Activated CD4-positive, alpha-beta T cell treated with anti-CD3 and anti-CD28 coated beads, Interleukin-2, amount 10 ng/mL, durations not matched to agents 7 days and 5 days (primary cell): ENCODE measurements around the gene CHAT. TPM values are rescaled to one million over a fixed set of nuclear protein-coding genes. Genes with fewer than 3 reads are reported as not detected.

Experiments
- CTCF ChIA-PET: fragments of 350-600 bp; sonication (Branson Sonifier 250); formaldehyde crosslinking; loops from one replicate; lab custom pipeline; 2021; ENCODE audit warnings: antibody characterized with exemption; lab: Charles Lee
- POLR2A ChIA-PET: fragments of 350-600 bp; sonication (Branson Sonifier 250); formaldehyde crosslinking; loops from one replicate; lab custom pipeline; 2021; ENCODE audit warnings: antibody characterized with exemption; lab: Charles Lee
- DNase-seq: peaks from one replicate; pipeline ENCODE4 v3.0.0-alpha.2; 2020
- H3K27ac Mint-ChIP-seq: one replicate; pipeline ENCODE4 v1.8.0; 2021; ENCODE audit warnings: mild to moderate bottlenecking, moderate library complexity, mixed read lengths
- H3K27me3 Mint-ChIP-seq: one replicate; pipeline ENCODE4 v1.8.0; 2021; ENCODE audit warnings: mixed read lengths
- H3K36me3 Mint-ChIP-seq: one replicate; pipeline ENCODE4 v1.8.0; 2021; ENCODE audit warnings: low read depth, mixed read lengths
- H3K4me1 Mint-ChIP-seq: one replicate; pipeline ENCODE4 v1.8.0; 2021; ENCODE audit warnings: mixed read lengths
- H3K4me3 Mint-ChIP-seq: one replicate; pipeline ENCODE4 v1.8.0; 2021; ENCODE audit warnings: mild to moderate bottlenecking, moderate library complexity, mixed read lengths
- H3K9me3 Mint-ChIP-seq: one replicate; pipeline ENCODE4 v1.8.0; 2021; ENCODE audit warnings: mixed read lengths
- total RNA-seq, 2 experiments: library from RNA; stranded (reverse); gene quantifications; one replicate each; pipeline ENCODE4 v1.2.3, GENCODE V29; 2021

The CHAT gene
- total RNA-seq, 2 experiments from 2014 or later, result not detected

GRCh38 chr10:49649936-49650723, 36.3 kb downstream of the CHAT start:
- Mint-ChIP-seq H3K27me3 (peaks cover 3% of the 10 kb centered on the region), H3K36me3 (no peaks in the 10 kb centered on the region), H3K4me1 (peaks cover 18% of the 10 kb centered on the region), H3K9me3 (no peaks in the 10 kb centered on the region), H3K4me3 (no peak overlapping the region), H3K27ac (no peak overlapping the region)
- DNase-seq, result peak; percentile 11
- ChIA-PET POLR2A (no interaction called here), CTCF (interaction anchor here (0.7 to 1.4 kb wide), 5 partner anchors 11 to 659 kb away, joined by 3 to 4 read pairs (median 3); no protein-coding TSS in a partner anchor)

DNA sequence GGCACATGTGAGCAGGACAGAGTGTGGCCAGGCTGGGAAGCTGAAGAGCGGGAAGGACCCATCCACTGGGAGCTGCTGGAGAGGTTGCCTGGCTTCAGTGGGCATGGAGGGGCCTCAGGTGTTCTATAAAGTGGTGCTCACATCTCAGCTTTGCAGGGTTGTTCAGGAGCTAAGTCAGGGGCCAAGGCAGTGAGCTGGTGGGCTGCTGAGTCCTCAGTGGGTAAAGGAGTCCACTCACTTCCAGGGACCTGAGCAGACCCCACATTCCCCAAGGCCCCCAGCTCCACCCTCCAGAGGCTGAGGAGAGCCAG, 36.8 kb downstream of the CHAT start:
- no peak overlapping the region for H3K27ac Mint-ChIP-seq
- POLR2A ChIA-PET, result no interaction called here

DNA sequence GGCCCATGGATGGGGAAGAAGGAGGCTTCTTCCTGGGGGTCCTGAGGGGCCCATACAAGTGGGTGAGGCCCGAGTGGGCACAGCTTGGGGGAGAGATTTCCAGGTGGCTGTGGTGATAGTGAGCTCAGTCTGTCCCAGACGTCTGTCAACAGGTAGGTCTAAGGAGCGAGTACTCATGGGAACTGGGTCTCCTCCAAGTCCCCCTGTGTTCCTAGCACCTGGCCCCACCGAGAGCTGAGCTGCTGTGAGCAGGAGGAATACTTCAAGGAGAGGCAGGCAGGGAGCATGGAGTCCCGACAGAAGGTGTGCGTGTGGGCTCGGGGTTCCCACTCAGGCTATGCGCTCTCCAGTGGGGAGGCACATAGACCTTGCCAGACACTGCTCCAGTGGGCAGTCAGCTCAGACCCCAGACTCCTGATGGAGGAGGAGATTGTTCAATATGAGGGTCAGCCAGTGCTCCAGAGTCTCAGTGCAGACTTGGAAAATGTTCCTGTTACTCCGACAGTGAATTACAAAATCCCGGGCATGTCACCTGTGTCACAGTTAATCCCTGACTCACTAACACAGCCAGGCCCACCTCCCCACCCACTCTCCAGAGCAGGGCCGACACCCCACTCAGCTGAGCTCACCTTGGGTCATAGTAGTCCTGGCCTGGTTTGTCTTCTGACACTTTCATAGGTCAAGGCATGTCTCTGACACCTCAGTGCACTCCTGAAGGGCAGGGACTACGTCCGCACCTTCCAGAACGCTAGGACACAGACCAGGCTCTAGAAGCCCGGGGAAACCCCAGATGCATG, 37.4 kb downstream of the CHAT start:
- Mint-ChIP-seq H3K4me1 (peaks cover 18% of the 10 kb centered on the region), H3K27ac (no peak overlapping the region), H3K27me3 (peaks cover 4% of the 10 kb centered on the region), H3K4me3 (no peak overlapping the region), H3K36me3 (no peaks in the 10 kb centered on the region), H3K9me3 (no peaks in the 10 kb centered on the region)
- no peak for DNase-seq
- ChIA-PET CTCF (no interaction called here), POLR2A (no interaction called here)

More for the DNA sequence above, 36.8 kb downstream of the CHAT start:
- no peaks in the 10 kb centered on the region for H3K9me3 Mint-ChIP-seq
- H3K4me1 Mint-ChIP-seq, result peaks cover 18% of the 10 kb centered on the region
- H3K27me3 Mint-ChIP-seq, result peaks cover 3% of the 10 kb centered on the region
- no peak overlapping the region for H3K4me3 Mint-ChIP-seq
- CTCF ChIA-PET, result interaction anchor here (1.3 kb wide), 1 partner anchor 658 kb away, joined by 3 read pairs; no protein-coding TSS in a partner anchor
- no peaks in the 10 kb centered on the region for H3K36me3 Mint-ChIP-seq
- no peak for DNase-seq

DNA sequence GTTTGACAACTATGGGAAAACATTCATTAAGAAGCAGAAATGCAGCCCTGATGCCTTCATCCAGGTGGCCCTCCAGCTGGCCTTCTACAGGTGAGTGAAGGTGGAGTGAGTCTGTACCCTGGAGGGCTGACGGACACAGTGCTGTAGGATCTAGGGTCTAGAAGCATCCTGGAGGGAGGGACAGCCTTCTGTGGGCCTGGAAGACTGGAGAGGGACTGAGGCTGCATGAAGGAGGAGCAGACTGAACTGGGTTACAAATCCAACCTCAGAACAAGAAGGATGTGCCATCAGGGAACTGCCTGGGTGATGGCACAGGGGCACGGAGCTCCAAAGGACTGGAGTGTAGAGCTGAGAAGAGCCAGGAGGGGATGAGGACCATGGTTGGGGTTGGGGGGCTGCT, 38.1 kb downstream of the CHAT start:
- Mint-ChIP-seq H3K9me3 (peaks cover 2% of the 10 kb centered on the region), H3K4me1 (peaks cover 18% of the 10 kb centered on the region), H3K36me3 (no peaks in the 10 kb centered on the region), H3K27me3 (peaks cover 6% of the 10 kb centered on the region), H3K4me3 (no peak overlapping the region), H3K27ac (no peak overlapping the region)
- CTCF ChIA-PET, result no interaction called here
- POLR2A ChIA-PET, result no interaction called here
- no peak for DNase-seq

DNA sequence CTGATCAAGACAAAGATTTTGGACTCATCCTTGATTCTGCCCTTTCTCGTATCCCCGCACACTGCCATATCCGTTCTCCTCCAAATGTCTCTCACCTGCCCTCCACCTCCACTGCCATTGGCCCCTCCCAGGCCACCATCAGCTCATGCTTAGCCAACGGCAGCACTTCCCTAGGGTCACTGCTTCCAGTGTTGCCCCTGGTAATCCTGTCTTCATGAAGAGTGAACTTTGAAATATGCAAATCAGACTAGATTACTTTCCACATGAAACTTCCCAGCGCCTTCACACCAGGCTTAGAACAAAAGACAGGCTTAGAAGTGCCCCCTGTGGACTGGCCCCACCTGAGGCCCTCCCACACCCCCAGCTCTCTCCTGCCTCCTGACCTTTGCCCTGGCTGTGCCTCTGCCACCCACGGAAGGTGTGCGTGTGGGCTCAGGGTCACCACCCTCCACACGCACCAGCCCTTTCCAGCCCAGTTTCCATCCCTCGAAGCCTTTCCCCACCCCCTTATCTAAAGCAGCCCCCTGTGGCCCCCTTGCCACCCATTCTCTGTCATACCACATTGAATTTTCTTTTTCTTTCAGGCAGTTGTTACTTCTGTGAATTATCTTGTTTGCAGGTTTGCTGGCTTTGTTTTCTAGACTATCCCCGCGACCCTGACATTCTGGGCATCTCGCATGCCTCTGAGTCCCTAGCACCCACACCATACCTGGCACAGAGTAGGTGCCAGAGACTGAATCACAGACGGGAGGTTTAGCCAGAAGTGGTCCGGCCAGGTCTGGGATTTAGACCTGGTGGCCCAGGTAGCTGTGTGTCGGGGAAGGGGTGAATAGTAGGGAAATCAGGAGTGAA, 38.8 kb downstream of the CHAT start:
- Mint-ChIP-seq H3K9me3 (peaks cover 2% of the 10 kb centered on the region), H3K27me3 (peaks cover 4% of the 10 kb centered on the region), H3K4me3 (no peak overlapping the region), H3K36me3 (no peaks in the 10 kb centered on the region), H3K4me1 (peaks cover 18% of the 10 kb centered on the region), H3K27ac (no peak overlapping the region)
- ChIA-PET POLR2A (no interaction called here), CTCF (no interaction called here)
- no peak for DNase-seq

GRCh38 chr10:49653273-49653929, 39.6 kb downstream of the CHAT start:
- DNase-seq, result no peak
- POLR2A ChIA-PET, result no interaction called here
- H3K27me3 Mint-ChIP-seq, result peaks cover 3% of the 10 kb centered on the region
- H3K27ac Mint-ChIP-seq, result no peak overlapping the region
- CTCF ChIA-PET, result no interaction called here
- no peaks in the 10 kb centered on the region for H3K36me3 Mint-ChIP-seq
- peaks cover 2% of the 10 kb centered on the region for H3K9me3 Mint-ChIP-seq
- H3K4me1 Mint-ChIP-seq, result peaks cover 17% of the 10 kb centered on the region
- no peak overlapping the region for H3K4me3 Mint-ChIP-seq

- Mint-ChIP-seq H3K27me3 (peaks cover 3% of the 10 kb centered on the region), H3K4me3 (no peak overlapping the region), H3K27ac (no peak overlapping the region), H3K4me1 (peaks cover 11% of the 10 kb centered on the region), H3K36me3 (no peaks in the 10 kb centered on the region), H3K9me3 (peaks cover 7% of the 10 kb centered on the region)
- CTCF ChIA-PET, result no interaction called here
- POLR2A ChIA-PET, result no interaction called here
- no peak for DNase-seq
Observed at GRCh38 chr10:49654036-49654693, 40.3 kb downstream of the CHAT start.

DNA sequence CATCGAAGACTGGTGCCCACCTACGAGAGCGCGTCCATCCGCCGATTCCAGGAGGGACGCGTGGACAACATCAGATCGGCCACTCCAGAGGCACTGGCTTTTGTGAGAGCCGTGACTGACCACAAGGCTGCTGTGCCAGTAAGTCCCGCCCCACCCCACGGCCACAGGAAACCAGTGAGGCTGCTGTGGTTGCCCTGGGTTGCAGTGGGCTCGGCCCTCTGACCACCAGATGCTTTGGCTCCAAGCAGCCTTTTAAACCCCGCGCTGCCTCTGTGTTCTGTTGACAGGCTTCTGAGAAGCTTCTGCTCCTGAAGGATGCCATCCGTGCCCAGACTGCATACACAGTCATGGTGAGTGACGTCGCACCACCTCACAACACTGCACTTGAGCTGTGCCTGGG, 41.3 kb downstream of the CHAT start:
- Mint-ChIP-seq H3K27ac (no peak overlapping the region), H3K9me3 (peaks cover 12% of the 10 kb centered on the region), H3K4me3 (no peak overlapping the region), H3K36me3 (no peaks in the 10 kb centered on the region), H3K4me1 (peaks cover 2% of the 10 kb centered on the region), H3K27me3 (peaks cover 3% of the 10 kb centered on the region)
- ChIA-PET POLR2A (no interaction called here), CTCF (no interaction called here)
- DNase-seq, result no peak

DNA sequence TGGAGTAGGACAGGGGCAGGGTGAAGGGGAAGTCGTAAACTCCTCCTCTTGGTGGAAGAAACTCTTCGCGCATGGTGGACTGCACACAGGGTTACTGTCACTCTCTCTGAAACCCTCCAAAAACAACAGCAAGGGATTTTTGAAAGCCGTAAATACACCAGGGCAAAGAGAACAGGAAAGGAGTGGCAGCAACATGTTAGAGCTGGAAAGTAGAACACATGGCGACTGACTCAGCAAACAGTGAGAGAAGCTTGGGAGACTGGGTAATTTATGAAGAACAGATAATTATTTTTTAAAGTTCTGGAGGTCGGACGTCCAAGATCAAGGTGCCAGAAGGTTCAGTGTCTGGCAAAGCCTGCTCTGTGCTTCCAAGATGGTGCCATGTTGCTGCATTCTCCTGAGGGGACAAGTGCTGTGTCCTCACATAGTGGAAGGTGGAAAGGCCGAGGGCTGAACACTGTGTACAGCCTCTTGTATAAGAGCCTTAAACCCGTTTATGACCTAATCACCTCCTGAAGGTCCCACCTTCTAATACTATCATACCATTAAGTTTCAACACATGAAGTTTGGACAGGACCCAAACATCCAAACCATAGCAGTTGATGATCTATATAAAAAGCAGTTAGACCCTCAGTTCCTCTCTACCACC, 43.1 kb downstream of the CHAT start:
- Mint-ChIP-seq H3K27ac (no peak overlapping the region), H3K9me3 (peaks cover 12% of the 10 kb centered on the region), H3K4me1 (no peaks in the 10 kb centered on the region), H3K27me3 (peaks cover 3% of the 10 kb centered on the region), H3K4me3 (no peak overlapping the region), H3K36me3 (no peaks in the 10 kb centered on the region)
- POLR2A ChIA-PET, result interaction anchor here (0.7 kb wide), 1 partner anchor 12 kb away, joined by 3 read pairs; no protein-coding TSS in a partner anchor
- no peak for DNase-seq
- CTCF ChIA-PET, result no interaction called here

GRCh38 chr10:49657606-49658005, 43.8 kb downstream of the CHAT start:
- Mint-ChIP-seq H3K36me3 (no peaks in the 10 kb centered on the region), H3K4me1 (no peaks in the 10 kb centered on the region), H3K4me3 (no peak overlapping the region), H3K9me3 (peaks cover 12% of the 10 kb centered on the region), H3K27ac (no peak overlapping the region), H3K27me3 (peaks cover 3% of the 10 kb centered on the region)
- ChIA-PET CTCF (no interaction called here), POLR2A (interaction anchor here (0.7 kb wide), 1 partner anchor 11 kb away, joined by 3 read pairs; no protein-coding TSS in a partner anchor)
- DNase-seq, result no peak

GRCh38 chr10:49661140-49661856, 47.5 kb downstream of the CHAT start:
- CTCF ChIA-PET, result interaction anchor here (0.9 kb wide), 1 partner anchor 12 kb away, joined by 3 read pairs; no protein-coding TSS in a partner anchor
- Mint-ChIP-seq H3K27me3 (peaks cover 2% of the 10 kb centered on the region), H3K4me3 (no peak overlapping the region), H3K4me1 (no peaks in the 10 kb centered on the region), H3K9me3 (peaks cover 12% of the 10 kb centered on the region), H3K27ac (no peak overlapping the region), H3K36me3 (no peaks in the 10 kb centered on the region)
- no peak for DNase-seq
- POLR2A ChIA-PET, result no interaction called here
